ENCODE data around the gene SAMD4A. TPM values are rescaled to one million over a fixed set of nuclear protein-coding genes. Genes with fewer than 3 reads are reported as not detected.
"Not testable (repeated sequence)": the region's sequence is repeated elsewhere in the genome, so short reads cannot be mapped to it uniquely, and the experiment has no call there.

The SAMD4A gene
- polyA plus RNA-seq, 10 donors = 50.6 to 73.8 (median 59.9) TPM

- no peak for DNase-seq
Observed at GRCh38 chr14:54591866-54592265, 24.9 kb downstream of the SAMD4A start.

- no peak for DNase-seq
Observed at GRCh38 chr14:54593860-54594259, 26.9 kb downstream of the SAMD4A start.

GRCh38 chr14:54594537-54594936 lies 27.6 kb downstream of the SAMD4A start:
- no peak for DNase-seq

GRCh38 chr14:54597795-54598443 lies 31.0 kb downstream of the SAMD4A start:
- DNase-seq = no peak

GRCh38 chr14:54599966-54600716 lies 33.2 kb downstream of the SAMD4A start:
- DNase-seq = no peak

GRCh38 chr14:54600717-54601109 lies 33.8 kb downstream of the SAMD4A start:
- peak in 1 of 3 donors; percentile 74 for DNase-seq

GRCh38 chr14:54603362-54603761 lies 36.4 kb downstream of the SAMD4A start:
- peak in 1 of 3 donors; percentile 52 for DNase-seq

GRCh38 chr14:54606178-54606577 lies 39.2 kb downstream of the SAMD4A start:
- DNase-seq = peak in 2 of 3 donors; percentile 37 to 52

- DNase-seq = peak in 1 of 3 donors; percentile 88
Observed at GRCh38 chr14:54606631-54607133, 39.8 kb downstream of the SAMD4A start.

GRCh38 chr14:54609576-54609975 lies 42.6 kb downstream of the SAMD4A start:
- DNase-seq = no peak

GRCh38 chr14:54610051-54610977 lies 43.4 kb downstream of the SAMD4A start:
- peak in 1 of 3 donors; percentile 61 for DNase-seq

GRCh38 chr14:54614296-54614695 lies 47.4 kb downstream of the SAMD4A start:
- no peak for DNase-seq

- no peak for DNase-seq
Observed at GRCh38 chr14:54617467-54617866, 50.5 kb downstream of the SAMD4A start.

GRCh38 chr14:54621686-54622085 lies 54.8 kb downstream of the SAMD4A start:
- no peak for DNase-seq

- no peak for DNase-seq
Observed at GRCh38 chr14:54622192-54622958, 55.4 kb downstream of the SAMD4A start.

- DNase-seq = no peak
Observed at GRCh38 chr14:54623279-54624004, 56.5 kb downstream of the SAMD4A start.

GRCh38 chr14:54624005-54624358 lies 57.1 kb downstream of the SAMD4A start:
- DNase-seq = not testable (repeated sequence)

GRCh38 chr14:54625112-54625511 lies 58.2 kb downstream of the SAMD4A start:
- peak in 1 of 3 donors; percentile 86 for DNase-seq

GRCh38 chr14:54627219-54627539 lies 60.3 kb downstream of the SAMD4A start:
- no peak for DNase-seq

GRCh38 chr14:54627540-54628363 lies 60.8 kb downstream of the SAMD4A start:
- DNase-seq = peak; percentile 80 to 93 (median 83)

Measured in muscle of back (tissue), 11 donors.